Limb (tissue), 2 donors: ENCODE measurements around the gene COL6A2.
"Not testable (repeated sequence)": the region's sequence is repeated elsewhere in the genome, so short reads cannot be mapped to it uniquely, and the experiment has no call there.

ENCODE experiments used
- DNase-seq, 2 donors: peaks; one replicate each; pipeline ENCODE4 v3.0.0-alpha.2; 2016; ENCODE audit errors: extremely low spot score in 2 of 2

Gene COL6A2

GRCh38 chr21:46124926-46125845 lies 27.3 kb downstream of the COL6A2 start:
- peak in 1 of 2 donors; percentile 36 for DNase-seq

- DNase-seq: no peak
These were observed 28.0 kb downstream of the COL6A2 start for GRCh38 chr21:46125846-46126301.

- peak in 1 of 2 donors; percentile 27 for DNase-seq
These were observed 28.7 kb downstream of the COL6A2 start for GRCh38 chr21:46126309-46127238.

DNA sequence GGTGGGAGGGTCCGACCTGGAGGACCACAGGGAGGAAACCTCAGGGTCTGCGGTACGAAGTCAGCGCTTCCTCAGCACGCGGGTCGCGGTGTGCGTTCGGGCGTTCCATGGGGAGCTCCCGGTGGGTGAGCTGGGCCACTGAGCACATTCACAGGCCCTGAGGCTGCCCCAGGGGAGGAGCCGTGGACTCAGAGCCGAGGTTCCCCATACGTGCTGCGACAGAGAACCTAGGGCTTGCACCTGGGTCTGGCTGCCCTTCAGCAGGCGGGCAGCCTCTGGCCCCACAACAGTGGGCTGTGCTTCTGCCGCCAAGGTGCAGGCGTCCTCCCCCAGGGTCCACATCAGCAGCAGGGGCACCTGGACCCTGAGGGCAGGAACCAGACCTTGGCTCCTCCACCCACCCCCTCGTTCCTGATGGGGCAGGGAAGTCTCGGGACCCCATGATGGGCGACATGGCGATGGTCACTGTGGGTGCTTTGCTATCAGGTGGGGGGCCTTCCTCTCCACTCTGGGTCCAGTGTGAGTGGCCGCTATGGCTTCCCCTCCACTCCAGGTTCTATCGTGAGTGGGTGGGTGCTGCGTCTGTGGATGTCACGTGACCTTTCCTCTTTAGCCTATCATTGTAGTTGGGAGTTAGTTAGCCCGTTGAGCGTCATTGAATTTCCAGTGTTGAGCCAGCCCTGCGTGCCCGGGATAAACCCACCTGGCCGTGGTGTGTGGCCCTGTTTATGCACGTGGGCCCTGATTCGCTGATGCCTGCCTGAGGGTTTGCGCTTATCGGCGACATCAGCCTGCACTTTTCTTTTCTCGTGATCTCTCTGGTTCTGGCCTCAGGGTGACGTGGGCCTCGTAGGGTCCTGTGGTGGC lies 29.6 kb downstream of the COL6A2 start:
- DNase-seq: no peak

GRCh38 chr21:46128106-46128932 lies 30.4 kb downstream of the COL6A2 start:
- DNase-seq: no peak

GRCh38 chr21:46128933-46129571 lies 31.1 kb downstream of the COL6A2 start:
- no peak for DNase-seq

DNA sequence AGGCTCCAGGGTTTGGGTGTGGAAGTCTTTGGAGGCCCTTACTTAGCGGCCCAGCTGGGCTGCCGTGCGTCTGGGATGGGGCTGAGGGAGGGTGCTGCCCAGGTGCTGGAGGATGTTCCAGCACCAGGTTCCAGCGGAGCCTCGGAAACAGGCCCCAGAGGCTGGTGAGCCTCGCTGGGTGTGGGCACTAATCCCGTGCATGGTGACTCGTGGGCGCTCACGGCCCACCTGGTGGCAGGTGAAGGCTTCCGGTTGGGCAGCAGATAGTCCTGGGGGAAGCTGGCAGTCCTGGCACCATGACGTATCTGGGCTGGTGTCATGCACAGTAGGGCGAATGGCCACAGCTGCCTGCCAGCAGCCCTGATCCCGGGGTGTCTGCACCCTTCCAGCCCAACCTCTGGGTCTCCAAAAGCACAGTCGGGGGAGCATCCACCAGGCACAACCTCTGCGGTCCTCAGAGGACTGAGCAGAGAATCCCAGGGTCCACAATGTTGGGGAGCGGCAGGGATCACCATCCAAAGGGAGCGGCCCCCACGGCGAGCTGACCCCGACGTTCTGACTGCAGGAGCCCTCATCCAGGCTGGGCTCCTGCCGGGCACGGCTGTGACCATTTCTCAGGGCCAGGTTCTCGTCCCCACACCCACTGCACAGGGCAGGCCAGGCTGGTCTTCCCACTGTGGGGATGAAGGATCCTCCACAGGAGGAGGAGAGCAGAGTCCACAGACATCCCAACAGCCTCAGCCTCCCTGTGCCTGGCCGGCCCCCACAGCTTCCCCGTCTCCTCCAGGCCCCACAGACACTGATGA lies 32.1 kb downstream of the COL6A2 start:
- DNase-seq: no peak

- no peak for DNase-seq
These were observed 33.1 kb downstream of the COL6A2 start for GRCh38 chr21:46130831-46131587.

DNA sequence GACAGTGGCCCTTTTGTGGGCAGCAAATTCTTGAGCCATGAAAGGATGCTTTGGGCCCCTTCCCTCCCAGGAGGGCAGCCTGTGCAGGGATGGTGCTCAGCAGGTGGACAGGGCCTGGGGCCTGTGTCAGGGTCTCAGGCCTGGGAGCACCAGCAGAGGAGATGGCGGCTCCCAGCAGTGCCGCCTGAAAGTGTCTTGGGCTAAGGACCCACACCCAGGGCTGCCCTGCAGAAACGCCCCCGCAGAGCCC lies 33.6 kb downstream of the COL6A2 start:
- no peak for DNase-seq

DNA sequence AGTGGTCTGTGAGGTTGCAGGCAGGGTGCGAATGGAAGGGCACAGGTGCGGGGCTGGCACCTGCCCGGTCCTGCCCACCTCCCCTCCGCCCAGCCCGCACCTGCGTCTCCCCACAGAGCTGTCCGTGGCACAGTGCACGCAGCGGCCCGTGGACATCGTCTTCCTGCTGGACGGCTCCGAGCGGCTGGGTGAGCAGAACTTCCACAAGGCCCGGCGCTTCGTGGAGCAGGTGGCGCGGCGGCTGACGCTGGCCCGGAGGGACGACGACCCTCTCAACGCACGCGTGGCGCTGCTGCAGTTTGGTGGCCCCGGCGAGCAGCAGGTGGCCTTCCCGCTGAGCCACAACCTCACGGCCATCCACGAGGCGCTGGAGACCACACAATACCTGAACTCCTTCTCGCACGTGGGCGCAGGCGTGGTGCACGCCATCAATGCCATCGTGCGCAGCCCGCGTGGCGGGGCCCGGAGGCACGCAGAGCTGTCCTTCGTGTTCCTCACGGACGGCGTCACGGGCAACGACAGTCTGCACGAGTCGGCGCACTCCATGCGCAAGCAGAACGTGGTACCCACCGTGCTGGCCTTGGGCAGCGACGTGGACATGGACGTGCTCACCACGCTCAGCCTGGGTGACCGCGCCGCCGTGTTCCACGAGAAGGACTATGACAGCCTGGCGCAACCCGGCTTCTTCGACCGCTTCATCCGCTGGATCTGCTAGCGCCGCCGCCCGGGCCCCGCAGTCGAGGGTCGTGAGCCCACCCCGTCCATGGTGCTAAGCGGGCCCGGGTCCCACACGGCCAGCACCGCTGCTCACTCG lies 34.1 kb downstream of the COL6A2 start:
- DNase-seq: no peak

DNA sequence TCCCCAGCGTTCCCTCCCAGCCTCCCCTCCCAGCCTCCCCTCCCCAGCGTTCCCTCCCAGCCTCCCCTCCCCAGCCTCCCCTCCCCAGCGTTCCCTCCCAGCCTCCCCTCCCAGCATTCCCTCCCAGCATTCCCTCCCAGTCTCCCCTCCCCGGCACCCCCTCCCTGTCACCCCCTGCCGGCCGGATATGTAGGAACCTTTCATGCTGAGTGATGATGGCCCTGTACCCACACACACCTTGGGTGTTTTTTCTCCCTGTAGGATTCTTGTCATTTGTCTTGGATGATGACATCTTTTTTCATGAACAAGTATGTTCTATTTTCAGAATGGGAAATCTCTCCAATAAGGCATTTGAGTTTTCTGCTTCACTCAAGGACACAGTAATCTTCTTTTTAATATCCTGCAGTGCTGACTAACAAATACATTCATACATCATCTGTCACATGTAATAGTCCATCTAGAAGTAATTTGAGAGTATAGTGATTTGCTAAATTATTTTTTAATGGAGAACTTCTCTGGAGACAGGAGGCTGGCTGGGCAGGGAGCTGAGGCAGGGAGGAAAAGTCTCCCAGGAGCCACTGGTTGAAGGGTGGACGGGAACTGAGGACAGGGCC lies 38.0 kb downstream of the COL6A2 start:
- DNase-seq: no peak

DNA sequence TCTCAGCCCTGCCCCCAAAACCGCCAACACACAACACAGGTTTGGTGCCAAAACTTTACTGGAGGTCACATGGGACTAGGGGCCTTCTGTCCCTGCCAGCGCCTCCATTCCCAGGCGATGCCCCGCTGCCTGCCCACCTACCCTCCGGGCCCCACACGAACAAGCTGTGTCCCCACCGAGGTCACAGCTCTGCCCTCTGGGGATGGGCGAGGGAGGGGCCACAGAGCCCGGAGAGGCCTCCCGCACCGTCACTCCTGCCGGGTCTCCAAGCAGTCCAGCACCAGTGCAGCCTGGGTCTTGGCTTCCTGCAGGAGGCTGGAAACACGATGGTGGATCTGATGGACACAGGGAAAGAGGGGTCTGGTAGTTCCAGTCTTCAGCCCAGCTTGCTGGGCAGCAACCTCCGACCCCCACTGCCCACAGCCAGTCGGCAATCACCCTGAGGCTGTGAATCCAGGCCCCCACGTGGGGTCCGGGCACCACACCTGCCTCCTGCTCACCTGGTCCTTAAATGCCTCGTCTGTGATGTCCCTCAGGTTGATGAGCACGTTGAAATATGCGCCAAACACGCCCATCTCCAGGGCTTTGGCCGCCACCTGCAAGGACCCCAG lies 38.9 kb downstream of the COL6A2 start:
- DNase-seq: no peak

GRCh38 chr21:46137908-46138307 lies 40.0 kb downstream of the COL6A2 start:
- no peak for DNase-seq

DNA sequence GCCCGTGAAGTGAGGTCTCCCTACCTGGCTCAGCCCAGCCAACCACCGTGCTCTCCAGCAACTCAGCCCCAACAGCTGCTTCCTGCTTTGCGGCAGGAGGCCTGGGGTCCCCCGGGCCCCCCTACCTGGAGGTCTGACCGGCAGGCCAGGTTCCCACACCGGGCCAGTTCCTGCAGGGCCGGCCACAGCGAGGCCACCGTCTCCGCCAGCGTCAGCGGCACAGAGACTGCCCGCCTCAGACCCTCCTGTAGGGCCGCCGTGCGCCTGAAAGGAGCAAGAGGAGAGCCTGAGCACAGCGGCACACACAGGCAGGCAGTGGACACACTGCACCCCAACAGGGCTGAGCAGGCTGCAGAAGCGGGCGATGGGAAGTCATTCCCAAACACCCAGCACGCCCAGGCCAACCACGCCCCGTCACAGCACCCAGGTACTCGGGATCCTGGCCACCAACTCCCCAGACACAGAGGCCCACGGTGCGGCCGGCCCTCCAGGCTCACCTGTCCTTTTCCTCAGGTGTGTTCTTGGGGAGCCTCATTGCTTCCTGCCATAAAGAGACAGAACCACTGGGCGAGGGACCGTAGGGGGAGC lies 40.6 kb downstream of the COL6A2 start:
- DNase-seq: no peak

- no peak for DNase-seq
These were observed 41.8 kb downstream of the COL6A2 start for GRCh38 chr21:46139686-46140085.

DNA sequence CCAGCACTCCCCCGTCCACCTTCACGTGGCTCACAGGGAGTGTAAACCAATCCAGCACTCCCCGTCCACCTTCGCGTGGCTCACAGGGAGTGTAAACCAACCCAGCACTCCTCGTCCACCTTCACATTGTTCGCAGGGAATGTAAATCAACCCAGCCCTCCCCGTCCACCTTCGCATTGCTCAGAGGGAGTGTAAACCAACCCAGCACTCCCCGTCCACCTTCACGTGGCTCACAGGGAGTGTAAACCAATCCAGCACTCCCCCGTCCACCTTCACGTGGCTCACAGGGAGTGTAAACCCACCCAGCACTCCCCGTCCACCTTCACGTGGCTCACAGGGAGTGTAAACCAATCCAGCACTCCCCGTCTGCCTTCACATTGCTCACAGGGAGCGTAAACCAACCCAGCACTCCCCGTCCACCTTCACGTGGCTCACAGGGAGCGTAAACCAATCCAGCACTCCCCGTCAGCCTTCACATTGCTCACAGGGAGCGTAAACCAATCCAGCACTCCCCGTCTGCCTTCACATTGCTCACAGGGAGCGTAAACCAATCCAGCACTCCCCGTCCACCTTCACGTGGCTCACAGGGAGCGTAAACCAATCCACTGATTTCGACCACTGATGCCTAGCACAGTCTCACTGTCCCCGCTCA lies 42.6 kb downstream of the COL6A2 start:
- DNase-seq: not testable (repeated sequence)
